SK-N-SH (cell line): ENCODE results near the gene ZNF613. TPM values are rescaled to one million over a fixed set of nuclear protein-coding genes. Genes with fewer than 3 reads are reported as not detected.

Source experiments
- CTCF ChIA-PET: fragments of 300-600, 350-600 bp; formaldehyde crosslinking; extraction: SDS; loops from one replicate; lab custom pipeline; 2021; lab: Yijun Ruan, JAX
- POLR2A ChIA-PET: fragments of 350-600 bp; sonication (Branson Sonifier 250); formaldehyde crosslinking; extraction: SDS; loops from one replicate; lab custom pipeline; 2020; ENCODE audit warnings: antibody characterized with exemption, inconsistent platforms; lab: Yijun Ruan, JAX
- DNase-seq: peaks from one replicate; pipeline ENCODE4 v3.0.0; 2012
- H2AFZ ChIP-seq: fragments of 200-600 bp; sonication (generic); 2 replicates; pipeline ENCODE4 v1.8.1; 2016; ENCODE audit warnings: antibody characterized with exemption, mild to moderate bottlenecking, low read depth
- H3F3A ChIP-seq: fragments of 200-600 bp; sonication (generic); replicated peaks from 2 replicates; pipeline ENCODE3; 2016; ENCODE audit warnings: antibody characterized with exemption, mild to moderate bottlenecking; ENCODE audit not compliant: insufficient read depth
- H3K27ac ChIP-seq, 2 experiments: fragments of 200-500 bp in 1 of 2; fragments of 200-600 bp in 1 of 2; sonication (Bioruptor generic) in 1 of 2; sonication (generic), shearing (Covaris generic) in 1 of 2; 2 replicates each; pipeline versions ENCODE4 v1.5.1 to v1.6.1; 2014 to 2016; ENCODE audit warnings: low read depth in 2 of 2, inconsistent platforms in 1 of 2, low read length in 1 of 2, mild to moderate bottlenecking in 1 of 2, mixed read lengths in 1 of 2
- H3K27me3 ChIP-seq: fragments of 200-600 bp; sonication (generic), shearing (Covaris generic); 2 replicates; pipeline ENCODE4 v1.6.1; 2016; ENCODE audit warnings: mixed run types; ENCODE audit not compliant: insufficient read depth
- H3K36me3 ChIP-seq, 2 experiments: fragments of 200-500 bp in 1 of 2; fragments of 200-600 bp in 1 of 2; sonication (Bioruptor generic) in 1 of 2; sonication (generic) in 1 of 2; replicated peaks in 1 of 2; 2 replicates each; pipeline versions ENCODE3 to v1.5.1; 2014 to 2016; ENCODE audit warnings: low read length in 1 of 2, mild to moderate bottlenecking in 1 of 2; ENCODE audit not compliant: insufficient read depth in 2 of 2, control insufficient read depth in 1 of 2
- H3K4me1 ChIP-seq, 2 experiments: fragments of 200-500 bp in 1 of 2; fragments of 200-600 bp in 1 of 2; sonication (Bioruptor generic) in 1 of 2; sonication (generic), shearing (Covaris generic) in 1 of 2; 2 replicates each; pipeline versions ENCODE4 v1.5.1 to v1.6.1; 2014 to 2016; ENCODE audit warnings: low read depth in 1 of 2, low read length in 1 of 2, mixed run types in 1 of 2; ENCODE audit not compliant: insufficient read depth in 2 of 2, control insufficient read depth in 1 of 2
- H3K4me2 ChIP-seq: fragments of 200-600 bp; sonication (generic), shearing (Covaris generic); 2 replicates; pipeline ENCODE4 v1.6.1; 2017; ENCODE audit warnings: mixed run types
- H3K4me3 ChIP-seq, 2 experiments: fragments of 200-500 bp in 1 of 2; fragments of 200-600 bp in 1 of 2; sonication (Bioruptor generic) in 1 of 2; sonication (generic), shearing (Covaris generic) in 1 of 2; 2 replicates each; pipeline versions ENCODE4 v1.5.1 to v1.8.1; 2014 to 2016; ENCODE audit warnings: low read depth in 2 of 2, inconsistent platforms in 1 of 2, low read length in 1 of 2, mild to moderate bottlenecking in 1 of 2, mixed read lengths in 1 of 2, moderate library complexity in 1 of 2
- H3K79me2 ChIP-seq: fragments of 200-600 bp; sonication (generic); 2 replicates; pipeline ENCODE4 v1.8.1; 2017; ENCODE audit warnings: mild to moderate bottlenecking; ENCODE audit not compliant: insufficient read depth
- H3K9ac ChIP-seq: fragments of 200-600 bp; sonication (generic); 2 replicates; pipeline ENCODE4 v1.6.1; 2017; ENCODE audit warnings: mixed run types
- H3K9me2 ChIP-seq: fragments of 200-600 bp; sonication (generic); 2 replicates; pipeline ENCODE4 v1.6.1; 2017; ENCODE audit warnings: mixed run types
- H3K9me3 ChIP-seq: fragments of 200-600 bp; sonication (generic); 2 replicates; pipeline ENCODE4 v1.6.1; 2017; ENCODE audit warnings: mixed run types, mild to moderate bottlenecking, moderate library complexity
- H4K20me1 ChIP-seq: fragments of 200-600 bp; sonication (generic); 2 replicates; pipeline ENCODE4 v1.6.1; 2017; ENCODE audit warnings: mild to moderate bottlenecking, mixed run types; ENCODE audit not compliant: insufficient read depth
- CHD2 ChIP-seq: fragments of 150-350 bp; IDR thresholded peaks from 2 replicates; pipeline ENCODE4 v1.6.1; 2018; ENCODE audit warnings: low read length; ENCODE audit not compliant: partially characterized antibody
- CTCF ChIP-seq: fragments of 200-600 bp; sonication (generic); IDR thresholded peaks from 2 replicates; pipeline ENCODE4 v1.6.1; 2017; ENCODE audit warnings: antibody characterized with exemption, mild to moderate bottlenecking, moderate library complexity
- EZH2phosphoT487 ChIP-seq: fragments of 200-600 bp; sonication (generic); IDR thresholded peaks from 2 replicates; pipeline ENCODE4 v1.6.1; 2017; ENCODE audit warnings: low read depth, mixed run types, mild to moderate bottlenecking, antibody characterized with exemption, moderate library complexity, borderline replicate concordance
- FOXJ3 ChIP-seq: sonication (generic); formaldehyde crosslinking; IDR thresholded peaks from 2 replicates; pipeline ENCODE4 v1.5.1; 2020; ENCODE audit warnings: mild to moderate bottlenecking, missing genetic modification reagents
- FOXM1 ChIP-seq: IDR thresholded peaks from 2 replicates; pipeline ENCODE4 v1.4.0; 2012; ENCODE audit warnings: low read depth, mild to moderate bottlenecking
- GATA2 ChIP-seq: sonication (generic); formaldehyde crosslinking; IDR thresholded peaks from 2 replicates; pipeline ENCODE4 v1.5.0; 2020; ENCODE audit warnings: mild to moderate bottlenecking, missing genetic modification reagents
- IRF3 ChIP-seq: fragments of 150-350 bp; IDR thresholded peaks from 2 replicates; pipeline ENCODE4 v1.6.1; 2016; ENCODE audit warnings: mild to moderate bottlenecking, low read depth, low read length
- MAX ChIP-seq: IDR thresholded peaks from 2 replicates; pipeline ENCODE4 v1.4.0; 2012; ENCODE audit warnings: low read depth
- MEF2A ChIP-seq: IDR thresholded peaks from 2 replicates; pipeline ENCODE4 v1.4.0; 2012; ENCODE audit warnings: low read depth, borderline replicate concordance
- MXI1 ChIP-seq: IDR thresholded peaks from 2 replicates; pipeline ENCODE4 v1.6.1; 2012; ENCODE audit warnings: mild to moderate bottlenecking, low read depth, low read length, improper control_type of control experiment
- NFIC ChIP-seq: IDR thresholded peaks from 2 replicates; pipeline ENCODE4 v1.4.0; 2012; ENCODE audit warnings: borderline replicate concordance
- PBX3 ChIP-seq: IDR thresholded peaks from 2 replicates; pipeline ENCODE4; 2012
- RFX5 ChIP-seq: IDR thresholded peaks from 2 replicates; pipeline ENCODE4 v1.6.1; 2012; ENCODE audit warnings: mild to moderate bottlenecking, improper control_type of control experiment, low read length
- RXRA ChIP-seq: IDR thresholded peaks from 2 replicates; pipeline ENCODE4 v1.4.0; 2012; ENCODE audit warnings: low read depth, mild to moderate bottlenecking, borderline replicate concordance
- SIN3A ChIP-seq: IDR thresholded peaks from 2 replicates; pipeline ENCODE4 v1.6.1; 2012; ENCODE audit warnings: low read depth, mild to moderate bottlenecking, low read length, moderate library complexity, borderline replicate concordance
- SMC3 ChIP-seq: IDR thresholded peaks from 2 replicates; pipeline ENCODE4 v1.6.1; 2012; ENCODE audit warnings: low read depth, low read length, improper control_type of control experiment
- TEAD4 ChIP-seq: IDR thresholded peaks from 2 replicates; pipeline ENCODE4 v1.4.0; 2012; ENCODE audit warnings: mild to moderate bottlenecking, borderline replicate concordance; ENCODE audit not compliant: insufficient read depth
- USF2 ChIP-seq: fragments of 150-350 bp; IDR thresholded peaks from 2 replicates; pipeline ENCODE4 v1.6.1; 2017; ENCODE audit warnings: antibody characterized with exemption, low read length, low read depth, borderline replicate concordance
- YY1 ChIP-seq: IDR thresholded peaks from 2 replicates; pipeline ENCODE4 v1.4.0; 2012; ENCODE audit warnings: low read depth, mild to moderate bottlenecking
- ZBTB33 ChIP-seq: IDR thresholded peaks from 2 replicates; pipeline ENCODE4 v1.4.0; 2012; ENCODE audit warnings: low read depth, borderline replicate concordance
- WGBS: methylation state at CpG from one replicate; pipeline ENCODE4 v1.1.6; 2017; ENCODE audit warnings: low lambda C conversion rate; 5-methylcytosine and 5-hydroxymethylcytosine counted together
- polyA plus RNA-seq, 3 experiments: library from polyadenylated mRNA; depleted of rRNA; stranded (reverse); fragments of >200 nt; gene quantifications; 2 replicates each; pipeline ENCODE4 v1.2.3, GENCODE V29; 2012

The ZNF613 gene
- polyA plus RNA-seq, 1 of the 3 experiments (the other 2 are of a cell fraction): 2.2 TPM

- Histone ChIP-seq H3K79me2 (no peaks in the 10 kb centered on the region), H3K9ac (no peak overlapping the region), H4K20me1 (no peaks in the 10 kb centered on the region), H3K9me3 (peaks cover 34% of the 10 kb centered on the region), H2AFZ (no peak overlapping the region), H3F3A (peaks cover 6% of the 10 kb centered on the region), H3K27ac (no peak overlapping the region), H3K4me1 (no peaks in the 10 kb centered on the region), H3K36me3 (peaks cover 61 to 72% of the 10 kb centered on the region in 2 experiments), H3K4me3 (peak overlapping the region in 1 of 2 experiments; percentile 24; a peak in 1 of 4 replicates), H3K4me2 (no peak overlapping the region), H3K9me2 (no peaks in the 10 kb centered on the region), H3K27me3 (no peaks in the 10 kb centered on the region)
- TF ChIP-seq RFX5 (no peak), SMC3 (no peak), SIN3A (no peak), USF2 (no peak), CHD2 (no peak), RXRA (no peak), TEAD4 (no peak), PBX3 (no peak), MEF2A (no peak), MXI1 (no peak)
- DNase-seq: no peak
- WGBS: 77% methylated on average over 10 of the region's 10 CpGs
- CTCF ChIA-PET: no interaction called here
- POLR2A ChIA-PET: no interaction called here
Observed at GRCh38 chr19:51891193-51891747, 36.0 kb upstream of the ZNF613 start.

- DNase-seq: no peak
- no peak for TF ChIP-seq MXI1
- no peak for TF ChIP-seq RXRA
- TF ChIP-seq ZBTB33: no peak
- TF ChIP-seq EZH2phosphoT487: no peak
- TF ChIP-seq FOXM1: no peak
- TF ChIP-seq YY1: no peak
- TF ChIP-seq NFIC: no peak
- TF ChIP-seq MAX: no peak
- TF ChIP-seq FOXJ3 (CRISPR knock-in tag): no peak
- no peak for TF ChIP-seq CTCF
- TF ChIP-seq IRF3: no peak
- TF ChIP-seq GATA2 (CRISPR knock-in tag): no peak
- no peak for TF ChIP-seq SIN3A
Observed at GRCh38 chr19:51901860-51902259, 25.4 kb upstream of the ZNF613 start.

More at GRCh38 chr19:51901860-51902259, 25.4 kb upstream of the ZNF613 start:
- Histone ChIP-seq H3K9me2 (no peaks in the 10 kb centered on the region), H3K9me3 (peaks cover 4% of the 10 kb centered on the region; the same call in 1 of the 2 replicates), H3F3A (peaks cover 4% of the 10 kb centered on the region), H3K4me3 (no peak overlapping the region), H3K27ac (no peak overlapping the region), H3K79me2 (peaks cover 42% of the 10 kb centered on the region), H3K4me2 (no peak overlapping the region), H3K4me1 (no peaks in the 10 kb centered on the region; a peak in 1 of 4 replicates), H2AFZ (no peak overlapping the region), H3K9ac (no peak overlapping the region), H3K36me3 (peaks cover 28 to 42% of the 10 kb centered on the region in 2 experiments), H3K27me3 (no peaks in the 10 kb centered on the region), H4K20me1 (no peaks in the 10 kb centered on the region)
- CTCF ChIA-PET: interaction anchor here (0.9 kb wide), 1 partner anchor 36 kb away, joined by 3 read pairs; no protein-coding TSS in a partner anchor
- POLR2A ChIA-PET: no interaction called here
- WGBS: 78% methylated on average over 4 of the region's 4 CpGs
